Natural killer cell treated with Interleukin-12 subunit alpha and Interleukin-12 subunit beta and Interleukin-15 and Interleukin-18, amount 100 ng/mL, for 72 hours (primary cell): ENCODE data around the gene AMY2A. TPM values are rescaled to one million over a fixed set of nuclear protein-coding genes. Genes with fewer than 3 reads are reported as not detected.
"Not testable (repeated sequence)": the region's sequence is repeated elsewhere in the genome, so short reads cannot be mapped to it uniquely, and the experiment has no call there.

Source experiments
- ATAC-seq, 2 donors: fragments of 150-1000 bp; cut with Tn5 transposase in 1 of 2; sonication (Bioruptor Pico), chemical (Tn5 transposase) in 1 of 2; 2 replicates each; pipeline ENCODE4 v1.10.0; 2021
- DNase-seq: peaks from one replicate; pipeline ENCODE4 v3.0.0; 2022; ENCODE audit warnings: low spot score
- H3K27ac Mint-ChIP-seq, 2 donors: 1 replicate in 1 of 2; 2 replicates in 1 of 2; pipeline ENCODE4 v1.8.0; 2022; ENCODE audit warnings: mixed read lengths in 2 of 2, mild to moderate bottlenecking in 1 of 2, moderate library complexity in 1 of 2
- H3K27me3 Mint-ChIP-seq, 2 donors: 1 replicate in 1 of 2; 2 replicates in 1 of 2; pipeline ENCODE4 v1.8.0; 2022; ENCODE audit warnings: mixed read lengths in 2 of 2
- H3K36me3 Mint-ChIP-seq: one replicate; pipeline ENCODE4 v1.8.0; 2022; ENCODE audit warnings: mixed read lengths
- H3K4me1 Mint-ChIP-seq, 2 donors: 1 replicate in 1 of 2; 2 replicates in 1 of 2; pipeline ENCODE4 v1.8.0; 2022; ENCODE audit warnings: low read depth in 2 of 2, mixed read lengths in 2 of 2, mild to moderate bottlenecking in 1 of 2
- H3K4me3 Mint-ChIP-seq: one replicate; pipeline ENCODE4 v1.8.0; 2022; ENCODE audit warnings: mixed read lengths
- H3K9me3 Mint-ChIP-seq: 2 replicates; pipeline ENCODE4 v1.8.0; 2022; ENCODE audit warnings: mixed read lengths
- total RNA-seq, 2 donors: library from RNA; stranded (reverse); gene quantifications; one replicate each; pipeline ENCODE4 v1.2.3, GENCODE V29; 2022

Gene AMY2A
- total RNA-seq, 2 donors from 2014 or later, result not detected

DNA sequence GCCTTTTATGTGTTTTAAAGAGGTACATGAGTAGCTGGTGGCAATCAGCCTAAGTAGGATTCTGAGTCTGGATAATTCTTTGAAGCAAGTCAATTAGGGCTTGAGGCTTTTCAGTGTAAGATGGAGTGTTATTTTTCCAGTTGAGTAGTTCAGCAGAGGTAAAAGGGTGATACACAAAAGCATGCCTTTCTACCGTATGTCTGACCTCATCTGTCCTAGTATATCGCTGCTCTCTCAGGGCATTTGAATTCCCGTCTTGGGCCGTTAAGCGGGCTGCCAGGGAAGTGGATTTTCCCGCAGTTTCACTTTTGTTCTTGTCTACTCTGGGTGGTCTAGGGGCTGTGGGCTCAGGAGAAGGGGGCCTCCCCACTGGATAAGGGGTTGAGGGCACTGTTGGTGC lies 36.9 kb downstream of the AMY2A start:
- H3K27me3 Mint-ChIP-seq, H3K4me1 Mint-ChIP-seq, H3K27ac Mint-ChIP-seq: not testable (repeated sequence)

DNA sequence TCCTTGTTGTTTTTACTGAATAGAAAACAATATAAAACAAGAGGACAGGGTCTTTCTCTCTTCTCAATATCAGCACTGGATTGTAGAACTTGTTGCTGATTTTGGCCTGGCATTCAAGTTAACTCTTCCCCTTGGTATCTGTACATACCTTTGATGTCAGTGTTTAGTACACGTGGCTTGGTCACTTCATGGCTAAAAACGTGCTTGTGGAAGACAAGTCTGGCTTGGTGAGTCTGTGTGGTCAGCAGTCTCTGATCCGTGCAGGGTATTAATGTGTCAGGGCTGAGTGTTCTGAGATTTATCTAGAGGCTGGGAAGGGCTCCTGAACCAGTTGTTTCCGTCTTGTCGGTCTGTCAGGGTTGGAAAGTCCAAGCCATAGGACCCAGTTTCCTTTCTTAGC lies 38.2 kb downstream of the AMY2A start, which contains the start of gene AMY1A:
TSS of gene AMY1A (plus strand) at position 301 of the 400 bp plus-strand sequence. CDS start 571 bp downstream, outside the sequence.
- not testable (repeated sequence) for H3K4me3 Mint-ChIP-seq, H3K4me1 Mint-ChIP-seq, H3K9me3 Mint-ChIP-seq, ATAC-seq, H3K36me3 Mint-ChIP-seq, DNase-seq, H3K27me3 Mint-ChIP-seq, H3K27ac Mint-ChIP-seq

More for the DNA sequence above, 36.9 kb downstream of the AMY2A start:
- H3K36me3 Mint-ChIP-seq, H3K9me3 Mint-ChIP-seq, ATAC-seq, H3K4me3 Mint-ChIP-seq, DNase-seq: not testable (repeated sequence)

Other genes with a start within 250 kb of the AMY2A start
- gene RNPC3, start 91.7 kb upstream of the AMY2A start, total RNA-seq, result 10 to 100 TPM; 15.7 to 16.8 TPM
- gene AMY2B, start 45.8 kb upstream of the AMY2A start, total RNA-seq, result 1 to 10 TPM; 2.8 to 4.2 TPM
- gene AMY1A, start 38.3 kb downstream of the AMY2A start, total RNA-seq, result not detected
- not detected for gene AMY1B, start 78.8 kb downstream of the AMY2A start, total RNA-seq
- not detected for gene AMY1C, start 132.5 kb downstream of the AMY2A start, total RNA-seq